OCI-LY1 (cell line): ENCODE results near the gene CLEC9A.

ENCODE experiments used
- H2AFZ ChIP-seq: fragments of 200-600 bp; sonication (generic), shearing (Covaris generic); 2 replicates; pipeline ENCODE4 v1.6.0; 2014; ENCODE audit warnings: antibody characterized with exemption, mild to moderate bottlenecking, low read length
- H3F3A ChIP-seq: fragments of 200-600 bp; sonication (generic), shearing (Covaris generic); 2 replicates; pipeline ENCODE4 v1.6.0; 2014; ENCODE audit warnings: mild to moderate bottlenecking, antibody characterized with exemption, low read length, moderate library complexity; ENCODE audit not compliant: insufficient read depth
- H3K27ac ChIP-seq: fragments of 200-600 bp; sonication (generic); 2 replicates; pipeline ENCODE4 v1.5.1; 2014; ENCODE audit warnings: low read length, mixed run types, mild to moderate bottlenecking, low read depth; ENCODE audit not compliant: poor library complexity, severe bottlenecking
- H3K27me3 ChIP-seq: fragments of 200-600 bp; sonication (generic); 2 replicates; pipeline ENCODE4 v1.6.0; 2014; ENCODE audit warnings: antibody characterized with exemption, mild to moderate bottlenecking, low read length, moderate library complexity; ENCODE audit not compliant: insufficient read depth
- H3K36me3 ChIP-seq: fragments of 200-600 bp; sonication (generic); 2 replicates; pipeline ENCODE4 v1.6.1; 2014; ENCODE audit warnings: mild to moderate bottlenecking, antibody characterized with exemption, low read length, moderate library complexity, mixed read lengths; ENCODE audit not compliant: insufficient read depth
- H3K4me1 ChIP-seq: fragments of 200-600 bp; sonication (generic); 2 replicates; pipeline ENCODE4 v1.5.1; 2014; ENCODE audit warnings: mild to moderate bottlenecking, low read length, moderate library complexity; ENCODE audit not compliant: insufficient read depth, severe bottlenecking
- H3K4me2 ChIP-seq: fragments of 200-600 bp; sonication (generic), shearing (Covaris generic); 2 replicates; pipeline ENCODE4 v1.6.1; 2014; ENCODE audit warnings: low read length
- H3K4me3 ChIP-seq: fragments of 200-600 bp; sonication (generic); 2 replicates; pipeline ENCODE4 v1.5.1; 2014; ENCODE audit warnings: low read length, low read depth, mild to moderate bottlenecking, mixed read lengths; ENCODE audit not compliant: poor library complexity, severe bottlenecking
- H3K79me2 ChIP-seq: fragments of 200-600 bp; shearing (Covaris generic); 2 replicates; pipeline ENCODE4 v1.6.1; 2016; ENCODE audit warnings: mixed run types, low read length, mixed read lengths; ENCODE audit not compliant: insufficient read depth
- H3K9ac ChIP-seq: fragments of 200-600 bp; sonication (generic), shearing (Covaris generic); 2 replicates; pipeline ENCODE4 v1.6.1; 2014; ENCODE audit warnings: mild to moderate bottlenecking, low read length, mixed read lengths
- H3K9me2 ChIP-seq: fragments of 200-600 bp; sonication (generic), shearing (Covaris generic); 2 replicates; pipeline ENCODE4 v1.6.1; 2014; ENCODE audit warnings: low read depth, mild to moderate bottlenecking, low read length, mixed read lengths
- H3K9me3 ChIP-seq: fragments of 200-600 bp; shearing (Covaris generic); 2 replicates; pipeline ENCODE4 v1.6.1; 2014; ENCODE audit warnings: low read length, mixed read lengths
- H4K20me1 ChIP-seq: fragments of 200-600 bp; sonication (generic), shearing (Covaris generic); 2 replicates; pipeline ENCODE4 v1.6.0; 2016; ENCODE audit warnings: mild to moderate bottlenecking, low read length; ENCODE audit not compliant: insufficient read depth
- CTCF ChIP-seq: fragments of 200-600 bp; sonication (generic), shearing (Covaris generic); IDR thresholded peaks from 2 replicates; pipeline ENCODE4 v1.5.1; 2017; ENCODE audit warnings: mild to moderate bottlenecking, antibody characterized with exemption, low read length, moderate library complexity, mixed read lengths
- EZH2 ChIP-seq: fragments of 200-600 bp; sonication (generic), shearing (Covaris generic); IDR thresholded peaks from 2 replicates; pipeline ENCODE4 v1.8.0; 2017; ENCODE audit warnings: borderline replicate concordance, mixed run types, mild to moderate bottlenecking, antibody characterized with exemption, low read length, moderate library complexity, mixed read lengths

The CLEC9A gene

DNA sequence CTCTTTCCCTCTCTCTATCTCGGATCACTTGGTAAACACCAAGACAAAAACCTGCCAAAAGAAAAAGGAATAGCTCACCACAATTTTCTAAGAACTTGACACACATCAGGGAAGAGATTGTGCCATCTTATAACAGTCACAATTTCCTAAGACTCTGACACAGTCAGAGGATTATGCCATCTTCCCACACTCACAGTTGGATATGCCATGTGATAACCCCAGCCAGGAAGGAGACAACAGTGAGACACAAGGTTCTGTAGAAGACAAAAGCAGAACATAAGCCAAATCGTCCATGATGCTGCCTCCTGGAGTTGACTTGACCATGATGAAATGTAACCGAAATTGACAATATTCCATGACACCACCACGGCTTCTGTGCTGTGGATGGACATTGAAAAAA, 2.8 kb upstream of the CLEC9A start:
- Histone ChIP-seq H3K4me2 (no peak overlapping the region), H4K20me1 (no peaks in the 10 kb centered on the region), H3K9me3 (no peaks in the 10 kb centered on the region), H2AFZ (no peak overlapping the region), H3K9me2 (no peaks in the 10 kb centered on the region), H3K9ac (no peak overlapping the region), H3K36me3 (no peaks in the 10 kb centered on the region), H3K79me2 (no peaks in the 10 kb centered on the region), H3F3A (no peaks in the 10 kb centered on the region), H3K27ac (no peak overlapping the region), H3K4me1 (no peaks in the 10 kb centered on the region), H3K27me3 (no peaks in the 10 kb centered on the region), H3K4me3 (no peak overlapping the region)
- TF ChIP-seq EZH2 (no peak), CTCF (no peak)

DNA sequence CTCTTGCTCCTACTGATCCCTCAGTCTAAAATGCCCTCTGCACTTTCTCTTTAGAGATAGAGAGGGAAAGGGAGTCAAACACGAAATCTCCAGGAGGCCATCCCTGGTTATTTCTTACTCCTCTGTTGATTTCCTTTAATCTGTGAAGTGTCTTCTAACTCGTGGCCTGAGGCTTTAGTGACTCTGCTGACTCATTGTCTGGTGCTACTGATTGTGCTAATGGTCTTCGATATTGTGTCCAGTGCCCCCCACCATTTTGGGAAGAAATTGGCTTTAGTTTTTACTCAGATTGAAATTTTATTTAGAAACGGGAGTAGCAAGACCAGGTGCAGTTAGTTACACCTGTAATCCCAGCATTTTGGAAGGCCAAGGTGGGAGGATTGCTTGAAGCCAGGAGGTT, 839 bp downstream of the CLEC9A start:
- no peak overlapping the region for H3K4me3 ChIP-seq
- no peaks in the 10 kb centered on the region for H3K4me1 ChIP-seq
- H3K27ac ChIP-seq = no peak overlapping the region
- H3K4me2 ChIP-seq = no peak overlapping the region
- H2AFZ ChIP-seq = no peak overlapping the region
- H3F3A ChIP-seq = no peaks in the 10 kb centered on the region
- no peaks in the 10 kb centered on the region for H3K27me3 ChIP-seq
- H3K9me3 ChIP-seq = no peaks in the 10 kb centered on the region
- TF ChIP-seq EZH2 (no peak), CTCF (no peak)
- H3K79me2 ChIP-seq = no peaks in the 10 kb centered on the region
- no peaks in the 10 kb centered on the region for H4K20me1 ChIP-seq
- H3K9me2 ChIP-seq = no peaks in the 10 kb centered on the region
- H3K9ac ChIP-seq = no peak overlapping the region
- no peaks in the 10 kb centered on the region for H3K36me3 ChIP-seq

DNA sequence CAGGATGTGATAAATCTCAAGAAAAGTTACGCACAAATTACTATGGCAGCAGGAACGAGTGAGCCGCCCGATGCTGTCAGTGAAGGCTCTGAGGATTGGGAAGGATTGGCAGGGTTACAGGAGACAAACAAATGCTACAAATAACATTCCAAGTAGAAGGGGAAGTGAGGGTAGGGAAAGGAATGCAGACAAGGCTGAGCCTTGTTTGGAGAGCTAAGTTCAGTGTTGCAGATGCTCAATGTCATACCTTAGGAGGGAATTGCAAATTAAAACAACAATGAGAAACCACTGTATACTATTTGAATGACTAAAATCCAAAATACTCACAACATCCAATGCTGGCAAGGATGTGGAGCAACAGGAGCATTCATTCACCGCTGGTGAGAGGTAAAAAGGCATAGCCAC, 1.3 kb downstream of the CLEC9A start:
- no peaks in the 10 kb centered on the region for H3K9me2 ChIP-seq
- H3K4me1 ChIP-seq = no peaks in the 10 kb centered on the region
- H3K9ac ChIP-seq = no peak overlapping the region
- H3K27me3 ChIP-seq = no peaks in the 10 kb centered on the region
- TF ChIP-seq EZH2 (no peak), CTCF (no peak)
- no peak overlapping the region for H3K27ac ChIP-seq
- H3K4me3 ChIP-seq = no peak overlapping the region
- no peaks in the 10 kb centered on the region for H3K36me3 ChIP-seq
- H3F3A ChIP-seq = no peaks in the 10 kb centered on the region
- H3K79me2 ChIP-seq = no peaks in the 10 kb centered on the region
- H2AFZ ChIP-seq = no peak overlapping the region
- H3K4me2 ChIP-seq = no peak overlapping the region
- H4K20me1 ChIP-seq = no peaks in the 10 kb centered on the region
- no peaks in the 10 kb centered on the region for H3K9me3 ChIP-seq
